ENCODE measurements around the gene CYBA. TPM values are rescaled to one million over a fixed set of nuclear protein-coding genes. Genes with fewer than 3 reads are reported as not detected.
A peak's percentile ranks its signal among the peaks of the same experiment; 100 is the strongest.

CYBA gene
- total RNA-seq, 2 donors from 2014 or later, result 71.4 to 168 TPM

DNA sequence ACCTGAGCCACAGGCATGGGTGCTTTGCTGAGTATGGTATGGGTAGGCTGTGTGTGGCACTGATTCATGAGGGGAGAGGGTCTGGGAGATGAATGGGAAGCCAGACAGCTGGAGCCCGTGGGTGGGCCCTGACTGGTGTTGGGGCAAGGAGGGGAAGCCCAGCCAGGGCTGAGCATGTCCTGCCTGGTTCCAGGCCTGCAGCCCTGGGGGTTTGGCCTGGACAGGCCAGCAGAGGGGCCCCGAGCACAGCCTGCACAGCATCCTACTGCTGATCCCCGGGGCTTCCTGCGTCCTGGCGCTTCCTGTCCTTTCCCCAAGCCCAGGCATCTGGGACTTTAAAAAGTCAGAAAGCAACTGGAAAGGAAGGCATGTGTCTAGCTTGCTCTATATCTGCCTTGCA is 16.6 kb upstream of the CYBA start:
- DNase-seq (ENCODE audit: low spot score), result no peak
- intact Hi-C loops (cut with DNase I), result no loop called here

DNA sequence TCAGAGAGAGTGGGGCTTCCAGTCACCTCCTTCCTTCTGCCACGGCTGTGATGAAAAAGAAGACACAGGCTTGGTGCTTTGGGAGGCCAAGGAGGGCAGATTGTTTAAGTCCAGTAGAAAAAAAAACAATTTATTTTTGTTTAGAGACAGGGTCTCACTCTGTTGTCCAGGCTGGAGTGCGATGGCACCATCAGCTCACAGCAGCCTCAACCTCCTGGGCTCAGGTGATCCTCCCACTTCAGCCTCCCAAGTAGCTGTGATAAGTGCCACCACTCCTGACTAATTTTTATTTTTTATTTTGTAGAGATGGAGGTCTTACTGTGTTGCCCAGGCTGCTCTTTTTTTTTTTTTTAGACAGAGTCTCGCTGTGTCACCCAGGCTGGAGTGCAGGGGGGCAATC is 14.7 kb upstream of the CYBA start:
- intact Hi-C loops (cut with DNase I), result no loop called here
- DNase-seq (ENCODE audit: low spot score), result no peak

DNA sequence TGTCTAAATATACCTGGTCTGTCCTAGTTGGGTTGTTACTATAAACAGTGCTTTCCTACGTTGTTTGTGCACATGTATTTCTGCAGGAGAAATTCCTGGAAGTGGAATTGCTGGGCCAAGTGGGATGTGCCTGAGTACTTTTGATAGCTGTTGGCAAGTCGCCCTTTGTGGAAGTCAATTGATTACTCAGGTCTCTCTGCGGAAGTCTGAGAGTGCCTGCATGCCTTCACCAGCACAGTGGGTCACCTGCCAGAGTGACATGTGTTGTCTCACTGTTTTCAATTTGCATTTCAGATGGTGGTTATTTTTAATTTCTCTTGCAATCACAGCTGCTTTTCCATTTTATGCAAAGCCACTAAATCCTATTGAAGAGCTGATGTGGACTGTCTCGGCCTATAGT is 14.3 kb upstream of the CYBA start:
- DNase-seq (ENCODE audit: low spot score), result no peak
- intact Hi-C loops (cut with DNase I), result no loop called here

DNA sequence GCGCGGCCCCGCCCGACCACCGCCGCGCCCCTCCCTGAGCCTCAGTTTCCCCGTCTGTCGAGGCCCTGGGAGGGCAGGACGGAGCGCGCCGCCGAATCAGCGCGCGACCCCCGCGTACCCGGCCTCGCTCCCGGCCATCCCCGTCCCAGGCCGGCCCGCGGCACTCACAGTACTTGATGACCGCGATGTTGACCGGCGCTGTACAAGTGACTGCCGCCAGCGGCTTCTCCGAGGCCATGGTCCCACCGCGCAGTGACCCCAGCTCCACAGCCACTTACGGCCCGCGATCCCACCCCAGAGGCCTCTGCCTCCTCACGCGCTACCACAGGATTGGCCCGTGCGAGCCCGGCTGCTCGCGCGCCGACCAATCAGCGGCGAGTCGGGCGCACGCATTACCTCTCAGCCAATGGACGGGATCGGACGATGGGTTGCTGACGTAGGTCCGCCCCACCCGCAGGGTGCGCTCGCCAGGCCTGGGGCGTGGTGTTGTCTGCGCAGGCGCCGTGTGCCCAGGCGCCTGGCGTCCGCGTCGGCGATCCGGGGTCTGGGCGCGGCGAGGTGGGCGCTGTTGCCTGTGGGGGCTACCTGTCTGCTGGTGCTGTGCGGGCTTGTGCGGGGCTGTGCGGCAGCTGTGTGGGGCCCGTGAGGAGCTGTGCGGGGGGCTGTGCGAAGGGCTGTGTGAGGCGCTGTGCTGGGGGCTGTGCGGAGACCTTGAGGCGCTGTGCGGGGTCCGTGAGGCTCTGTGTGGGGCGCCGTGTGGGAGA is 12.2 kb upstream of the CYBA start, which contains the start of gene MVD:
TSS of gene MVD (minus strand) at position 249 of the 764 bp plus-strand sequence. CDS start at position 238, 11 bp downstream.
- intact Hi-C loops (cut with DNase I), result no loop called here

DNA sequence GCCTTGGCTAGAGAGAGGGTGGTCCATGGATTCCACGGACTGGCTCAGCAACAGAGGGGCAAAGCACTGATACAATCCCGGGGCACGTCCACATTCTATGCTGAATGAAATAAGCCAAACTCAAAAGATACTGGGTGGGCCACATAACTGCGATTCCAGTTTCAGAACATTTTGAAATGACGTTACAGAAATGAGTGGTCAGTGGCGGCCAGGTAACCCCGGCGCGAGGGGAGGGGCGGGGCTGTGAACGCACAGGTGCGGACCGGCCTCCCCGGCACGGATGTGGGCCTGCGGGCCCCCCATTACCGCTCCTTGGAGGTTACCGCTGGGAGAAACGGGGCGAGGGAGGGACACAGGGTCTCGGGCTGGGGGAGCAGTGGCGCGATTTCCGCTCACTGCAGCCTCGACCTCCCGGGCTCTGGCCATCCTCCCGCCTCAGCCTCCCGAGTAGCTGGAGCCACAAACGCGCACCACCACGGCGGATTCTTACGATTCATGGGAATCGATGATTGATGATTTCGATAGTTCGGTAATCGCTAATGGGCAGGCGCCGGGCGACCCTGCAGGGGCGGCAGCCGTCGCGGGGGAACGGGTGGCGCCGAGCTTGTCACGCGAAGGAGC is 11.5 kb upstream of the CYBA start:
- DNase-seq (ENCODE audit: low spot score), result peak; percentile 78
- intact Hi-C loops (cut with DNase I), result no loop called here

More for the DNA sequence above, 12.2 kb upstream of the CYBA start, which contains the start of gene MVD:
- DNase-seq (ENCODE audit: low spot score), result peak; percentile 99

DNA sequence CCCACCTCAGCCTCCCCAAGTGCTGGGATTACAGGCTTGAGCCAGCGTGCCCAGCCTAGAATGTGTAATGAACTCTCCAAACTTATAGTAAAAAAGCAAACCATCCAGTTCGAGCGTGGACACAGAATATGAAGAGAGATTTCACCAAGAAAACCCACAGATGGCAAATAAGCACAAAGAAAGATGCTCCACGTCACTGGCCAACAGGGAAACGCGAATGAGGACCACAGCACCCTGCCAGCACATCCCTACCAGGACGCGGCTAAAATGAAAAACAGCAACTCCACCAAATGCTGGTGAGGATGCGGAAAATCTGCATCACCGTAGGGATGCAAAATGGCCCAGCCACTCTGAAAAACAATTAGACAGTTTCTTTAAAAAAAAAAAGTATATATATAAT is 10.6 kb upstream of the CYBA start:
- intact Hi-C loops (cut with DNase I), result no loop called here
- no peak for DNase-seq (ENCODE audit: low spot score)

DNA sequence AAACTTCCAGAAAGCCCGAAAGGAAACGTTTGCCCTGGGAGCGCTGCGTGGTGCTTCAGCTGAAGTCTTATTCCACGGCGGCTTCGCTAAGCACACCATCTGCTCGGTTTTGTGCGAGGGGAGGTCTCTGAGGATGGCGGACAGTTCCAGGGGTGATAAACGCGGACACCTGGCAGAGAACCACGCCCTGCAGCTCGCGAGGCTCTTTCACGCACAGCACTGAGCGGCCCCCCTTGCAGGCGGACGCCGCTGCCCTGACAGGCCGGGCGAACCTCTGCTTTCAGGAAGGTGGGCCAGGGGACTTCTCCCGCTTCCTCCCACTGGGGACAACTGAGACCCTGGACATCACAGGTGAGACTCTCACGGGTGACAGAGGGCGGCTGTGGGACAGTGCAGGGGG is 8.3 kb upstream of the CYBA start:
- intact Hi-C loops (cut with DNase I), result no loop called here
- no peak for DNase-seq (ENCODE audit: low spot score)

DNA sequence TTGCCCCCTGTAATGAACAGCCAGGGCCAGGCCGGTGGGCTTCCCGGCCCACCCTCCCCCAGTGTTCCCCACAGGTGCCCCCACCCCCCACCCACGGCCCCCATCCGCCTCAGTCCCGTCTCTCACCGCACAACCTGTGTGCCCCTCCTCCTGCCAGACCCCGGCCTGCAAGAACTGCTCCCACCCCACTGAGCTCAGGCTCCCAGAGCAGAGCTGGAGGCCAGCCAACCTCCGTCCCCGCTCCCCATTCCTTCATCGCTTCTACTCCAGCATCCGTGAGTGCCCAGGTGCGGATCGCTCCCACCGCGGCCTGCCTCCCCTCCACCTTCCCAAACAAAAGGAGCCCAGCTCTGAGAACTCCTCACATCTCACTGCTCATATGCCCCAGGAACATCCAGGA is 7.9 kb upstream of the CYBA start:
- DNase-seq (ENCODE audit: low spot score), result no peak
- intact Hi-C loops (cut with DNase I), result no loop called here

DNA sequence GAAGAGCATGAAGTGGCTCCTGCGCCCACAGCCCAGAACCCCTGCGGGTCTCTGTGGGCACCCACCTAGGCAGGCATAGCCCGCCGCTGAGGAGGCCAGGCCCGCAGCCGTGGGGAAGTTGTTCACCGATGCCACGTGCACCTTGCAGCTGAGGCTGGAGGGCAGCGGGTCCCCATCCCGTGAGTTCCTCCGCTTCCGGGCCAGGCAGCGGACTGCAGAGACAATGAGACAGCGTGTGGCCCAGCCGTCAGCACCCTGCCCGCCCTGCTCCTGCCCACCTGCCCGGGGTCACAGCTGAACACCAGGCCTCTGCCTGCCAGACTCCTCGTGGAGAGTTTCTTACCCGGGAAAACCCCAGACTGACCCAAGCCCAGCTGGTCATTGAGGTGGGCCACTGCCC is 6.5 kb upstream of the CYBA start:
- intact Hi-C loops (cut with DNase I), result no loop called here
- DNase-seq (ENCODE audit: low spot score), result no peak

DNA sequence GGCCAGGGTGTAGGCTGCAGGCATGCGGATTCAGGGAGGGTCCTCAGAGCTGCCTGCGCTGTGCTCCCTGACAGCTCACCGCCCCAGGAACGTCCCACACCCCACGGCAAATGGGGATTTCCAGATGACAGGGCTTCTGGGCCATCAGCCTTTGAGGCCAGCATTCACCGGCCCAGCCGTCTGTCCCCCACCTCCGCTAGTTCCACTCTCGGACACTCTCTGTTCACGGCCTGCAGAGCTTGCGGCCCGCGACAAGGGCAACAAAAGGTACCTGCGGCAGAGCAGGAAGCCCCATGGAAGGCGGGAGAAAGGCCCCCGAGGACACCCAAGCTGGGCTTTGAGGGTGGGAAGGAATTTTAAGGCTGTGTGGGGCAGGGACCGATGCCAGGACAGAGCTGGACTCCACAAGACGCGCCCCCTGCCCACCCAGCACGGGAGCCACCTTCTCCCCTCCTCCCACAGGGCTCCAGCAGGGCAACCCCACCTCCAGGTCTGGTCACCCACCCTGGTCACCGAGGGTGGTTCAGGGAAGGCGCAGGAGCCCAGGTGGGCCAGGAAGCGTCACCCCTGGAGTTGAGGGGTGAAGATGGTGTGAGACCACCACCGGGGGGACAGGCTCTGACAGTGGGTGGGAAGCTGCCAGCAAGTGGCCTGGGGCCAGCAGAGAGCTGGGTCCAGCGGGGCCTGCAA is 5.6 kb upstream of the CYBA start:
- intact Hi-C loops (cut with DNase I), result no loop called here
- no peak for DNase-seq (ENCODE audit: low spot score)

DNA sequence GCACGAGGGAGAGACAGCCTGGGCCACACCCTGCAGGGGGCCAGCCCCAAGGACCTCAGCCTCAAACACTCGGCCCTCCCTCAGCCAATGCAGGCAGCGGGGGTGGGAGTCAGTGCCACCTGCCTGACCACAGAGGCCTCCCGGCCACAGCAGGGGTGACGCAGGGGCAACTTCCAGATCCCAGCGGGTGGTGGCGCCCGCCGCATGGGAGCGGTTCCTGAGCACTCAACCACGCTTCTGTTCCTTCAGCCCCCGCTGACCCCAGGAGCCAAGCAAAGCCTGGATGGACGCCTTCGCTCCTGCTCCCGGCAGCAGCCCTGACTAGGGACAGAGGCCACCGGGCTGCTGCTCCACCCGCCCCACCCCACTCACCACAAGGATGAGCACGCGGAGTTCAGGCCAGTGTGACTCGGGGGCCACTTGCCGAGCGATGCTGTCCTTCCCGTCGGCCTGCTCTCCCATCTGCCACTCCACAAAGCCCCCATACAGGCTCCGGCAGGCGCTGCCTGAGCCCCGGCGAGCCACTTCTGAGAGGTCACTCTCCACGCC is 5.0 kb upstream of the CYBA start:
- intact Hi-C loops (cut with DNase I), result no loop called here
- DNase-seq (ENCODE audit: low spot score), result no peak

DNA sequence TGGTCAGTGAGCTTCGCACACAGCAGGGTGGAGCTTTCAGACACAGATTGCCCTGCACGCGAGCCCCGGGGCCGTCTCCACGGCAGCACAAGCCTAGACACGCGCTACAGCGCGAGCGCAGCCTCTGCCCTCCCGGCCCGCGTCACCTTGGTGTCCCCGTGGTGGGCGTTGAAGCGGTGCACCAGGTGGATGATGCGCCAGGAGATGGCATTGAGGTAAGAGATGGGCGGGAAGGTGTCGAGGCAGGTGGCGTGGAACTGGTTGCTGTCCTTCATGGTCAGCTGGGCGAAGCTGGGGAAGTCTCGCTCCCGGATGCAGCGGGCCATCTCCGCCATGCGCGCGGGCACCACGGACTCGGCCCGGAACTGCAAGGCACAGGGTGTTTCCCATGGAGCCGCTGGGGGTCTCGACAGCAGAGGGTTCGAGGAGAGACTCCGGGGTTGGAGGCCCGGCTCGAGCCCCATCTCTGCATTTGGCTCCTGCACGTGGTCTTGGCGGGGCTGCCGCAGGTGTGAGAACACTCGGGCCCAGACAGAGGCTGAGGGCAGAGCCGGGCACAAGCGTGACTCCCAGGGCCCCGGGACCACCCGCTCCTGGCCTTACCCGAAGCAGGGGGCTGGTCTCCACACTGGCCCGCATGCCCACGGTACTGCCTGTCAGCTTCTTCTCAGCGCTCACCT is 4.3 kb upstream of the CYBA start:
- DNase-seq (ENCODE audit: low spot score), result peak; percentile 78
- intact Hi-C loops (cut with DNase I), result no loop called here

DNA sequence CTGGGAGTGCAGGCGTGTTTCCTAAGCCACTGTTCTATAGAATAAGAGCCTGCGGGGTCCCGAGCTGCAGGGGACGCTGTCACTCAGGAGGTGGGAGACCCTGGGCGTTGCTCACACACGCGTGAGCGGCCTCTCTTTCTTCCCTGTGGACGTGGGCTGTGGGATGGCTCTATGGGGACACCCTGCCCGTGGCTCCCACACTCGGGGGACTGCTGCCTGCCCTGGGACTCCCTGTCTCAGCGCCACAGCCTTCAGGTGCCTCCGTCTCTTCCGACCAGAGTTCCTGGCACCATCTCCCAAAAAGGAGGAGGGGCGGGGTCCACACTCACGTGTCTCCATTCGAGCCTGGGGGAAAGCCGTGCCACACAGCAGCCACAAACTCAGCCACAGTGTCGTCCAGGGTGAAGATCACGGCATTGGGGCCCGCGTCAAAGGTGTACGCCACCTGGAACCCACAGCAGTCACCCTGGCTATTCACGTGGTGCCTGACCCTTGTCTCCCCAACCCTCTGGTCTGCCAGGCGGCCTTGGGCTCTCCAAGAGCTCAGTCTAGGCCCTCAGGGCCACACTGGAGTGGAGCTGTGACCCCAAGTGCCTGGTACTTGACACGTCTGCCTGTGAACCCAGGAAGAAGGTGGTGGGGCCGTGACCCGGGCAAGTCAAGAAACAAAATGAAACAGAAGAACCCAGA is 3.7 kb upstream of the CYBA start:
- peak; percentile 76 for DNase-seq (ENCODE audit: low spot score)
- intact Hi-C loops (cut with DNase I), result no loop called here

DNA sequence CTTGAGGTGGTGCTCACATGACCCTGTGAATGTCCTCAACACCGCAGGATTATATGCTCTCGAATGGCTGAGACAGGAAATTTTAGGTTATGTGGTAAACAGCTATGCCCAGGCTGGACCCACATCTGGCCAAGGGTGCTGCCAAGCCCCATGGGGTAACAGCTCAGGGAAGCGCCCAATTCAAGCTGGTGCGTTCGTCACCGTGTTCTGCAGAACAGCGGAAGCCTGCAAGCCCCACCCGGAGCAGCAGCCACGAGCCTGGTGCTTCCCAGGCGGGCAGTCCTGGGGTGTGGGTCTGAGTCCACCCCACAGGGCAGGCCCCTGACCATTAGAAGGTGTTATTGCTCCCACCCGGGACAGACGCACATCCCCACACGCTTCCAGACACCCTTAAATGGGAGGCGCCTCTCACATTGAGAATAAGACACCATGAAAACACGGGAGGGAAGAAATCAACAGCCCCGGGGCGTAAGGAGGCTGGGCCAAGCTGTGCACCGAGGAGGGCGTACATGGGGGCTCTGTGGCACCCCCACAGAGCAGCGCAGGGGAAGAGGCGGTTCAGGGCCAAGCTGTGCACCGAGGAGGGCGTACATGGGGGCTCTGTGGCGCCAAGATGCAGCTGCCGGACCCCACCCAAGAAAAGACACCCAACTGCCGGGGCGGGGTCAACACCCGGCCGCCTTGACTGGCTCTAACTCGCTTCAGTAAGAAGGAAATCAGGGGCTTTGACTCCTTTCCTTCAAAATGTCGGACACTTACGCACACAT is 2.9 kb upstream of the CYBA start:
- peak; percentile 79 for DNase-seq (ENCODE audit: low spot score)

DNA sequence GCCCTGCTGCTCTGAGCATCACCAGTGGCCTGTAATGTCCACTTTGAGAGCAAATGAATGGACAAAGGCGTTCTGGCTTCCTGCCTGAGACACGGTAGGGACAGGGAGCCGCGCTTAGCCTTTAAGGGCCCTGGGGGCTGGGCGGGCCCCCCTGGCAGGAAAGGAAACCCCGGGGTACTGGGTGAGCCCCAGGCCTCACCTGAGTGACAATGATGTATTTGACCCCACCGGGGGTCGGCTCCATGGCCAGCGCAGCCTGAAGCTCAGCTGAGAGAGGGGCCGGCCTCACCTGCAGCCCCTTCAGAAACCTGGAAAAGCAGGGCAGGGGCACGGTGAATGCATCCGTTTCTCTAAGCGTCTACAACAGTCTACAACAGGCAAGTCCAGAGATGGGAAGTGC is 2.2 kb upstream of the CYBA start:
- peak; percentile 79 for DNase-seq (ENCODE audit: low spot score)
- intact Hi-C loops (cut with DNase I), result no loop called here

More for the DNA sequence above, 2.9 kb upstream of the CYBA start:
- intact Hi-C loops (cut with DNase I), result no loop called here

DNA sequence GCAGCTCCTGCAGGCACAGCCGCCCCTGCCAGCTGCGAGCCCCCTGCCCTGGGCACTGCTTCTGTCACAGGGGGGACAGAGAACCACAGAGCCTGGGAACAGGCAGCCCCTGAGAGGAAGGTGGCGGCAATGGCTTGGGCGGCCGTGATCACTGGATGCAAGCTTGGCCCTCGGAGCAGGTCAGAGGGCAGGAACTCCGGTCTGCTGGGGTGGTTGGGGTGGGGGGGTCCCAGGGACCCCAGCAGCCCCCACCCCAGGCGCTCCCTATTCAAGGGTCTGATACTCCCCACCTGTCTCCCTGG is 1.9 kb upstream of the CYBA start:
- DNase-seq (ENCODE audit: low spot score), result no peak
- intact Hi-C loops (cut with DNase I), result no loop called here

DNA sequence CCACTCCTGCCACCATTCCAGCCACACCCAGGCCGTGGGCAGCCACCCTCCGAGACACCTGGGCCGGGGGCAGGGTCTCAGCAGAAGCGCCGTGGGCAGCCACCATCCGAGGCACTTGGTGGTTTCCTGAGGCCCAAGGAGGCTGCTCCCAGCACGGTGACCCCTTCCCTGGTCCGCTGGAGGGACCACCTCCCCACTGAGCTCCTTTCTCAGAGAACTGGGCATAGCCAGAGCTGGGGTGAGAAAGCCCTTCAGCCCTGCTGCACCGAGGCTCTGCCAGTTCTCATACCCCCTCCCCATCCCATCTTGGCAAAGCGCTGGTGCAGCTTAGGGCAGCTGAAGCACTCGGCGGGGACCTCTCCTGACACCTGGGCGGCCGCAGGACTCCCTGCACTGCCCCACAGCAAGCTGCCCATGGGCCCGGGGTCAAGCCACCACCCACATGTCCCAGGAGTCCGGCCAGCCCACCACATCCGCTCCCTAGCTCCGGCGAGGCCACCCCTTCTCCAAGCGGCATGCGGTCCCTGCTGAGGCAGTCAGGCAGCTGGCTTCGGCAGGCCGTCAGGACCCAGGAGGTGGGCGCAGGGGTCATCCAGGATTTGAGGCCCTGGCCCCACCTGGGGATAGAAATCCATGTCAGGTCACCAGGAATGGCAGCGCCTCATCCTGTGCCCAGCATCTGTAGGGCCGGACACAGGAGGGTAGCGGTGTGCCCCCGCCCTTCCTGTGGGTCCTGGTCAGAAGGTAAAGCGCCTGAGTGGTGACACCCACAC is 1.3 kb upstream of the CYBA start:
- intact Hi-C loops (cut with DNase I), result no loop called here
- peak; percentile 82 for DNase-seq (ENCODE audit: low spot score)

All from posterior vena cava (tissue), 2 donors.